GM19023 (cell line): Measurements from ENCODE around the gene C7orf25.
"Not testable (repeated sequence)": the region's sequence is repeated elsewhere in the genome, so short reads cannot be mapped to it uniquely, and the experiment has no call there.

ENCODE experiments used
- ATAC-seq: cut with Tn5 transposase; IDR thresholded peaks from one replicate; pipeline ENCODE4 v1.9.1; 2021; ENCODE audit warnings: mild to moderate bottlenecking, moderate library complexity; ENCODE audit not compliant: unreplicated experiment

Gene C7orf25

GRCh38 chr7:42930889-42931288 lies 19.0 kb upstream of the C7orf25 start:
- ATAC-seq = no peak

GRCh38 chr7:42929449-42929848 lies 17.6 kb upstream of the C7orf25 start:
- no peak for ATAC-seq

GRCh38 chr7:42928754-42929153 lies 16.9 kb upstream of the C7orf25 start:
- ATAC-seq = no peak

- ATAC-seq = no peak
Observed at GRCh38 chr7:42926204-42926603, 14.3 kb upstream of the C7orf25 start.

- no peak for ATAC-seq
Observed at GRCh38 chr7:42925630-42926029, 13.8 kb upstream of the C7orf25 start.

- no peak for ATAC-seq
Observed at GRCh38 chr7:42924223-42924838, 12.5 kb upstream of the C7orf25 start.

- no peak for ATAC-seq
Observed at GRCh38 chr7:42922017-42922753, 10.3 kb upstream of the C7orf25 start.

GRCh38 chr7:42915356-42915755 lies 3.5 kb upstream of the C7orf25 start:
- no peak for ATAC-seq

GRCh38 chr7:42914421-42915045 lies 2.7 kb upstream of the C7orf25 start:
- ATAC-seq = no peak

GRCh38 chr7:42914009-42914408 lies 2.1 kb upstream of the C7orf25 start:
- ATAC-seq = no peak

- ATAC-seq = no peak
Observed at GRCh38 chr7:42913591-42913990, 1.7 kb upstream of the C7orf25 start.

- ATAC-seq = no peak
Observed at GRCh38 chr7:42910306-42910705, 1.6 kb downstream of the C7orf25 start.

- ATAC-seq = no peak
Observed at GRCh38 chr7:42907316-42907715, 4.6 kb downstream of the C7orf25 start.

GRCh38 chr7:42906181-42906580 lies 5.7 kb downstream of the C7orf25 start:
- no peak for ATAC-seq

- ATAC-seq = no peak
Observed at GRCh38 chr7:42902331-42902730, 9.5 kb downstream of the C7orf25 start.

- no peak for ATAC-seq
Observed at GRCh38 chr7:42900842-42901241, 11.0 kb downstream of the C7orf25 start.

- no peak for ATAC-seq
Observed at GRCh38 chr7:42893346-42894240, 18.3 kb downstream of the C7orf25 start.

GRCh38 chr7:42886893-42887505 lies 24.9 kb downstream of the C7orf25 start:
- no peak for ATAC-seq

- no peak for ATAC-seq
Observed at GRCh38 chr7:42886129-42886528, 25.7 kb downstream of the C7orf25 start.

GRCh38 chr7:42885183-42885582 lies 26.7 kb downstream of the C7orf25 start:
- not testable (repeated sequence) for ATAC-seq

GRCh38 chr7:42883950-42884349 lies 27.9 kb downstream of the C7orf25 start:
- ATAC-seq = no peak
